Measurements from ENCODE around the gene PCGF1. TPM values are rescaled to one million over a fixed set of nuclear protein-coding genes. Genes with fewer than 3 reads are reported as not detected.
A peak's percentile ranks its signal among the peaks of the same experiment; 100 is the strongest.
"Not testable (repeated sequence)": the region's sequence is repeated elsewhere in the genome, so short reads cannot be mapped to it uniquely, and the experiment has no call there.

The PCGF1 gene
- total RNA-seq, 1 experiment from 2014 or later: 29.8 TPM

DNA sequence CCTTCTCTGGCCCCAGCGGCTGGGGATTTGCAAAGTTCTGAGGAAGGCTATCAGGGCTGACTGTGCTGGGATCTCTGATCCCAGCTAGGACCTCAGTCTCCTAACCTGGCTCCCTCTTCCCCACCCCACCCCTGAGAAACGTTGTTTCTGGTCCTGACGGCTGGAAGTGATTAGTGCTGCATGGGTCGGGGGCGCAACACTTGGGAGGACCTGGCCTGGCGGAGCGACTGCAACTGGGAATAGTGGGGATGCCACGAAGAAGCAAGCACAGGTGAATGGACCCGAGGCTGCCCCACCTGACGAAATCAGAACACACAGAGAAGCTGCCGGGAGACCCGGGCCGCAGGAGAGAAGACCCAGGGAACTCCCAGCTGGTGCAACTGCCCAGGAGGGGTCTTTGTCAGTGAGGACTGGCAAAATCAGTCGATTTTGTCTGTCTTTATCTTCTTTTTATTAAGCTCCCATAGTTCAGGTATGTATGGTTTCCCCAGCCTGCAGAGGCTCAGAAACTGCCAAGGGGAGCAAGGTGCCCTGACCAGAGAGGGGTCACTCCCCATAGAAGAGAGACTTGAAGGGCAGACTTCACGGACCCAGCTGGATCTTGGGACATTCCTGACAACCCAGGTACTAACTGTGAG lies 7.4 kb downstream of the PCGF1 start:
- DNase-seq (ENCODE audit: low read depth): no peak

DNA sequence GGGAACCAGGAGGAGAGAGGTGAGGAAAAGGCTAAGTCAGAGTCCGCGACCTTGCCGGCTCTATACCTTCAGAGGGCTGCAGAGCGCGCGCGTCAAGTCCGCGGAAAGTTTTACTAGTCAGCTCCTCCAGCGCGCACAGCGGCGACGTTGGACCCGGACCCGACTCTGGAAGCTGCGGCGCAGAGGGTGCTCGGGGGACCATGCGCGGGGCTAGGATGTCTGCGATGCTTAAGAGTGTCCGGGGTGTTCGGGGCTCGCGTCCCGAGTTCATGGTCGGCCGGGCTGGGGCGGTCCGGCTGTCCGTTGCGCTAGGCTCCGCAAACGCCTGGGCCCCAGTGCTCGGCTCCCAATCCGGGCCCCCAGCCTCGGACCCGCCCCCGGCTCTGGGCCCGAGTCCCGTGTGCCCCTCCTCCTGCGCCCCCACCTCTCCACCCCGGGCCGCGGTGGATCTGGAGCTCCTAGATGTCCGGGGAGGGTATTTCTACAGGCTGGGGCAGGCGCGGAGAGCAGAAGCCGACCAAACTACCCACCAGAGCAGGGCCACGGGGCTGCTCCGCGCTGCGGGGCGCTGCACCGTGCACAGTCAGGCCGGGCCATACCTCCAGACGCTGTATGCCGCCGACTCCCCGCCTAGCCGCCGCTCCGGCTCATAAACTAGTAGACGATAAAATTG lies 8.1 kb downstream of the PCGF1 start, which contains the start of gene LBX2:
TSS of gene LBX2 (minus strand) at position 337 of the 673 bp plus-strand sequence. CDS start at position 271, 66 bp downstream.
- no peak for DNase-seq (ENCODE audit: low read depth)

DNA sequence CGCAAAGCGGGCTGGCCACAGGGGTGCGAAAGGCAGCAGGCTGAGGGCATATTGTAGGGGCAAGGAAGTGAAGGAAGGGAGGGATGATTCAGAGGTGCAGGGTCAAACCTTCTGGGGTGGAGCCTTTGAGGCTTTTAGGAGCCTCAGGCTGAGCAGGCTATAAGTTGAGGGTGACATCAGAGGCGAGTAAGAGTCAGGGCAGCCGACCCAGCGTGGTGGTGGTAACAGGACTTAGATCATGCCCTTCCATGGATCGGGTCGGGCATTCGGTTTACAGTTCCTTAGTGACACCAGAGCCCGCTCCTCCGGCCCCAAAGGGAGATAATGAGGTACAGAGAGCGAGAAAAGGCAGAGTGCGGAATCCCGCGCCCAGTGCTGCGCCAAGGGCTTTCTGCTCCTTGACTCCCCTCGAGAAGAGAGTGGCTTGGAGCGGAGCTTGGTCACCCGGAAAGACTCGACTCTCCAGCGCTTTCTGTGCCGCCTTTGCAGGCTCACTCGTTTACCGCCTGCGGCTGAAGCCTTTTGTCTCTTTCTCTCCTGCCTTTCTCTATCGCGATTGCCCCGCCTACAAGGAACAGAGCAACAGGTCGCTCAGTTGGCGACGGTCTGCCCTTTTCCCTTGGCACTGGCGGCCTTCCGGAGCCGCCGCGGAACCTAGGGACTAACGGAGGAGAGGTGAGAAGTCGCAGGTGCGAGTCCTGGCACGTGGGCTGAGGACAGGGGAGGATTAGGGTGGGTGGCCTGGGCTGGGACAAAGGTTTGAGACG lies 8.8 kb downstream of the PCGF1 start:
- DNase-seq (ENCODE audit: low read depth): peak; percentile 24

DNA sequence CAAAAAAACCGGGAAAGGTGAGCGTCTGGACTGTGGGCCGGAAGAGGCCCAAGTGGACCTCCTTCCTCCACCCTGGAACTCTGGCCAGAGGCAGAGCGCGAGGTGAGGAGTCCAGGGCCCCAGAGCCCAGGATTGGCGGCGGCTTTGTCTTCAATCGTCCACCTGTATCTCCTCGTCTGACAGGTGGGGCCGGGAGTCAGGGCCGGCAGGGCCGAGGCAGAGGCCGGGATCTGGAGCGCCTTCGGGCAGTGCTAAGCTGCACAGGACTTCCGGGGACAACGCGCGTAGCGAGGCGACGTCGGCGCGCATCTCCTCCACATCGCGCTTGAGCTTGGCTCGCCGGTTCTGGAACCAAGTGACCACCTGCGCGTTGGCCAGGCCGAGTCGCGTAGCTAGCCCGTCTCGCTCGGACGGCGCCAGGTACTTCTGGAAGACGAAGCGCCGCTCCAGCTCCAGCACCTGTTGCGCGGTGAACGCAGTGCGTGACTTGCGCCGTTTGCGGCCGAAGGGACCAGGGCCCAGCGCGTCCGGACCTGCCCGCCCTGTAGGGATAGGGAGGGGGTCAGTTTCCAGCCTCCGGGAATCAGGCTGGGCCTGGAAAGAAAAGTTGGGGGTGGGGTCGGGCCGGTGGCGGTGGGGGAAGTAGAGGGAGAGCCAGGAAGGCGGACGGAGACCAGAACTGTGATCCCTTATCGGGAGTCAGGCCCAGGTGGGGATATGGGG lies 9.6 kb downstream of the PCGF1 start:
- no peak for DNase-seq (ENCODE audit: low read depth)

DNA sequence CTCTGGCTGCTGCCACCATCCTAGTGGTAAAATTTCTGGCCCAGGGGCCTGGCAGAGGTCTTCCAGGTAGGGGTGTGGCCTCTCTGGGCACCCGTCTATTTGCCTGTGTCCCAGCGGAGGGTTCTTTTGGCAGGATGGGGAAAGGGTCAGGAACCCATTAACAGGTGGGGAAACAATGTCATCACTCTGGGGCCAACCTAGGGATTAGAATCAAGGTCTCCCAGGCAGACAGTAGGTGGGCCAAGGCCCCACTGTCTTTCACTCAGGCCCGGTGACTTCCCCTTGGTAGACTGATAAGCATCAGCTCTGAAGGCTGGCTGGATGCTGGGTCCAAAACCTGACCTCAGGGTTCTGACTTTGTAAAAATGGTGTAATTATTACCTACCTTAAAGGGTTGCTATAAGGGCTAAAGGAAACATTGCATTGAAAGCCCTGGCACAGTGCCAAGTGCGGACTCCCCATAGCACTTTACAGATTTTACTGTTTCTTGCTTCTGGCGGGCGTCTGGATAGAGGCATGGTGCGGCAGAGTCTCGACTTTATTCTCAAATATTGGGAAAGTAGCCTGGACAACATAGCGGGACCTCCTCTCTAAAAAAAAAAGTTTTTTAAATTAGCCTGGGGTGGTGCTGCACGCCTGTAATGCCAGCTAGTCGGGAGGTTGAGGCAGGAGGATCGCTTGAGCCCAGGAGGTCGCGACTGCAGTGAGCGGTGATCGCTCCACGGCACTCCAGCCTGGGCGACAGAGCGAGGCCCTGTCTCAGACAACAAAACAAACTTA lies 10.3 kb downstream of the PCGF1 start:
- no peak for DNase-seq (ENCODE audit: low read depth)

DNA sequence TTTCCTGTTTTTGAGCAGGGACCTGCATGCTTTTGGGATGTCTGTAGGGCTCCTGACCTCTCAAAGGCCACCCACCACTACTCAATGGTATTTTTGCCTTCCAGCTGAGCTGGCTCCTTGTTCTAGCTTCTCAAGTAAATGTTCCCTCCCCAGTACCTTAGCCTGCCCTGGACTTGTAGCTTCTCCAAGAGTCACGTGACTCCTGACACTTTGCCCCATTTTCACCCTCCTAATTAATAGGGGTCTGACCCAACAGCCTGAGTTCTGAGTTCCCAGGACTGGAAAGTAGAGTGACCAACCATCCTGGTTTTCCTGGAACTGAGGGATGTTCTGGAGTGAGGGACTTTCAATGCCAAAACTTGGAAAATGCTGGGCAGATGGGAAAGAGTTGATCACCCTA lies 12.1 kb downstream of the PCGF1 start:
- no peak for DNase-seq (ENCODE audit: low read depth)

DNA sequence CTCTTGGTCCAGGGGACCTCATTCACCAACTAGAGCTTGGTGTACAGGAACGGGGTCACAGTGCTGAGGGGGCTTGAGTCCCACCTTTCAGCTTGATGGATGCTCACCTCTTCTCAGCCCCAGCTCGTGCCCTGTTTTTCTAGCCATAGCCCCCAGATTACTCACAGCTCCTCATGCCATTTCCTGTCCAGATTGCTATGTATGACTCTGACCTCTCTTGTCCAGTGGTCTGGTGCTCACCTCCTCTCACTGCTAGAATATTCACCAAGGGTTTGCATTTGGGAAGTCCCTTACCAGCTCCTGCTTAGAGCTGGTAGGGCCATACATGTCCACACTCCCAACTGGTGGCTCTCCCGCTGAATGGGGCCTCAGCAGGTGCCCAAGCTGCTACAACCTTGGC lies 13.9 kb downstream of the PCGF1 start:
- DNase-seq (ENCODE audit: low read depth): no peak

DNA sequence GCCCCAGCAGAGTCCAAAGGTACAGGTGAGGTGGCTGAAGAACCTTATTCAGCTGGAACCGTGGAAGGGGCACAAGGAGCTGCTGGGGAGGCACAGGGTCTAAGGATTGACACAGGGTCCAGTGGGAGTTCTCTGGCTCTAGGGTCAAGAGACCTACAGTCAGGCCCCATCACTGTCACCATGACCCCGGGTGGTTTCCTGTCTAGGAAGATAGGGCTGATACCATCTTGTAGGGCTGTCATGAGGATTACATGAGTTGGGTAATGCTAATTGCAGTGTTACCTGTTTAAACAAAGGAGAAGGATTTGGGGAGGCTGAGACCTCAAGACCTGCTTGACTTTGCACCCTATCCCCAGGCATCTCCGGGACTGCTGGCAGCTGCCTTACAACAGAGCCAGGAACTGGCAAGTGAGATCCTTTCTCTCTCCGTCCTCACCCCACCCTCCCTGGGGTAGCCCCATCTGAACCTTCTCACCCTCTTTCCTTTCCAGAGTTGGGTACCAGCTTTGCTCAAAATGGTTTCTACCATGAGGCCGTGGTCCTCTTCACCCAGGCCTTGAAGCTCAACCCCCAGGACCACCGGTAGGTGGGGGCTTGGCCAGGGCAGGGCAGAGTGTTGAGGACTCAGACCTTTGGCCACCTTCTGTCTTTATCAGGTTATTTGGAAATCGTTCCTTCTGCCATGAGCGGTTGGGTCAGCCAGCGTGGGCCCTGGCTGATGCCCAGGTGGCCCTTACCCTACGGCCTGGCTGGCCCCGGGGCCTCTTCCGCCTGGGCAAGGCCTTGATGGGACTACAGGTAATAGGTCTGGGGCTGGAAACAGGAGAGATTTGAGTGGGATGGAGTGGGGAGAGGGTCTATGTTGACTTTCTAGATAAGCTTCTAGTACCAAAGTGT lies 15.6 kb downstream of the PCGF1 start:
- no peak for DNase-seq (ENCODE audit: low read depth)

DNA sequence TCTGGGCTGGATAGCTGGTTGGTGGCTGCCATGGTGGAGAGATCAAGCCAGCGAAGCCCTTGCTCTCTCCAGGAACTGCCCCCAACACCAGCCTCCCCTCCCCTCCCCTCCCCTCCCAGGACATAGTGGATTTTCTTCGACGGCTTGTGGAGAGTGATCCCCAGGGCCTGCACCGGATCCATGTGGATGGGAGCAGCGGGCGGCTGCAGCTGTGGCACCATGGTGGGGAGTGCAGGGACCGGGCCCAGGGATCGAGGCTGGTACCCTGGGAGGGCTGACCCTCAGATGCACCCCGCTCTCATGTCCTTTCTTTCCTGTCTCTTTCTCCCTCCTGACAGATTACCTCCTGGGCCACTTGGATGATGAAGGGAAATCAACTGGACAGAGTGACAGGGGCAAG lies 17.6 kb downstream of the PCGF1 start:
- DNase-seq (ENCODE audit: low read depth): no peak

DNA sequence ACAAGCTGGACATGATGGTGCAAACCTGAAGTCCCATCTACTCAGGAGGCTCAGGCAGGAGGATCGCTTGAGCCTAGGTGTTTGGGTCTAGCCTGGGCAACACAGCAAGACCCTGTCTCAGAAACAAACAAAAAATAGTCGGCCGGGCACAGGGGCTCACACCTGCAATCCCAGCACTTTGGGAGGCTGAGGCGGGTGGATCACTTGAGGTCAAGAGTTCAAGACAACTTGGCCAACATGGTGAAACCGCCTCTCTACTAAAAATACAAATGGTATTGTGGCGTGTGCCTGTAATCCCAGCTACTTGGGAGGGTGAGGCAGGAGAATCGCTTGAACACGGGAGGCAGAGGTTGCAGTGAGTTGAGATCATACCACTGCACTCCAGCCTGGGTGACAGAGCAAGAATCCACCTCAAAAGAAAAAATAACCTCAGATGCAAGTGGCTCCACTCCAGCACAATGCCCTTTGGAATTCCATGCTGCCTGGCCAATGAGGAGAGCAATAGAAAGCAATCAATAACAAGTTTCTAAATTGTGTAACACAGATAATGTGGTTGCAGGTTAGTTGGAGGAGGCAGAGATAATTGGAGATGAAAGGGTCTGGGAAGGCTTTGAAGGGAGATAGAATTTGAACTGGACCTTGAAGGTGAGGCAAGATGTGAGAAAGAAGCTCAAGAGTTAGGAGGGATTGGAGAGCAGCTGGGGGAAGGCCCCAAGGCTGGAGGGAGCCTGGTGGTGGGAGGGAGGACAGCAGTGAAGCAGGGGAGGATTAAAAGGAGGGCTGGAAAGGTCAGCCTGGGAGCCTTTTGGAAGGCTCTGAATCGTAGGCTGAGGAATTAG lies 18.6 kb downstream of the PCGF1 start:
- no peak for DNase-seq (ENCODE audit: low read depth)

DNA sequence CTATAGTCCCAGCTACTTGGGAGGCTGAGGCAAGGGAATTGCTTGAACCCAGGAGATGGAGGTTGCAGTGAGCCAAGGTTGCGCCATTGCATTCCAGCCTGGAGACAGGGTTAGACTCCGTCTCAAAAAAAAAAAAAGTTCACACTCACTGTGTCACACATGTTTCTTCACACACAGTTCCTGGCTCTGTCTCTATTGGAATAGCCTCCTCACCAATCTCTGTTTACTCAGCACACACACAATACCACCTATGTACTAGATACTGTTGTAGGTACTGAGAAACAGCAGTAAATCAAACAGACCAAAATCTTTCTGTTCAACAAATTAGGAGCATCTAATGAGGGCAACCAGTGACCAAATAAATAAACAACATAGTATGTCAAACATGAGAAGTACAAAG lies 21.4 kb downstream of the PCGF1 start:
- no peak for DNase-seq (ENCODE audit: low read depth)

DNA sequence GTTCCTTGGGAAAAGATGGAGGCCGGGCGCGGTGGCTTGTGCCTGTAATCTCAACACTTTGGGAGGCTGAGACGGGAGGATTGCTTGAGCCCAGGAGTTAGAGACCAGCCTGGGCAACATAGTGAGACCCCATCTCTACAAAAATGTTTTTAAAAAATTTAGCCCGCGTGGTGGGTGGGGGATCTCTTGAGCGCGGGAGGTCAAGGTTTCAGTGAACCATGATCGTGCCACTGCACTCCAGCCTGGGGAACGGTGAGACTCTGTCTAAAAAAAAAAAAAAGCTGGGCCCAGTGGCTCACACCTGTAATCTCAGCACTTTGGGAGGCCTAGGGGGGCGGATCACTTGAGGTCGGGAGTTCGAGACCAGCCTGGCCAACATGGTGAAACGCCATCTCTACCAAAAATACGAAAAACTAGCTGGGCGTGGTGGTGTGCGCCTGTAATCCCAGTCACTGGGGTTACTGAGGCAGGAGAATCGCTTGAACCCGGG lies 23.8 kb downstream of the PCGF1 start:
- not testable (repeated sequence) for DNase-seq (ENCODE audit: low read depth)

DNA sequence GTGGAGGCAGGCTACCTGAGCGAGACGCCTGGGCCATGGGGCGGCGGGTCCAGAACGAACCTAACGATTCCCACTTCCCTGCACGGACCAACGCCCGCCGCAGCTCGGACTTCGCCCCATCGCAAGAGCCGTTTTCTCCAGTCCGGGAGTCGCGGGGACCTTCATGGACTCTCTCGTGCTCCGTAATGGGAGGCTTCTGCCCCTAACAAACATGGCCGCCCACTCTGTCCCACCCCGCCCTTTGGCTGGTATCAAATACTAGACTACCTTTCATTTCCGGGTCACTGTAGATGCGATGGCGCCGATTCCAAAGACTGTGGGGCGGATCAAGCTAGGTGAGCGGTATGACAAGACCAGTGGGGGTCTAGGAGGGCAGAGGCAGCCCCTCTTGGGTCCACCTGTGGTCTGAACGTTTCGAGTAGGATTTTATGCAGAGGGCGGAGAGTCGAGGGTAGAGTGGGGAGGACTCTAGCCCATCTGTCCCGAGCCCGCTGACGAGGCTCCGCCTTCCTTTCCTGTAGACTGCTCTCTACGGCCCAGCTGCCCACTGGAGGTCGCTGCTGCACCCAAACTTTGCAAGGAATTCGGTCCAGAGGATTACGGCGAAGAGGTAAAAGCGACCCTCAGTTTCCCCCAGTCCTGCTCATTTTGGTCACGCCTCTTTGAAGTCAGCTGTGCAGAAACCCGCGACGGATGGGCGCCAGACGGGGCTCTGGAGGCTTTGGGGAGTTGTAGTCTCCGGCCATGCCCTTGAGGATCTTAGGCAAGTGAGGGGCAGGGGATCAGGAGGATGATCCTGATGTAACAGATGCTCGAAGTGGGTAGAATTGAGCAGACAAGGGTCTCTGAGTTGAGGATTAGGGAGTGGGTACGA lies 24.5 kb downstream of the PCGF1 start, which contains the start of the genes CCDC142 and TTC31:
TSS of gene CCDC142 (minus strand) at position 198 of the 874 bp plus-strand sequence. CDS start at position 37, 161 bp downstream.
TSS of gene TTC31 (plus strand) at position 281 of the 874 bp plus-strand sequence. CDS start at position 296, 15 bp downstream.
- DNase-seq (ENCODE audit: low read depth): peak; percentile 92

DNA sequence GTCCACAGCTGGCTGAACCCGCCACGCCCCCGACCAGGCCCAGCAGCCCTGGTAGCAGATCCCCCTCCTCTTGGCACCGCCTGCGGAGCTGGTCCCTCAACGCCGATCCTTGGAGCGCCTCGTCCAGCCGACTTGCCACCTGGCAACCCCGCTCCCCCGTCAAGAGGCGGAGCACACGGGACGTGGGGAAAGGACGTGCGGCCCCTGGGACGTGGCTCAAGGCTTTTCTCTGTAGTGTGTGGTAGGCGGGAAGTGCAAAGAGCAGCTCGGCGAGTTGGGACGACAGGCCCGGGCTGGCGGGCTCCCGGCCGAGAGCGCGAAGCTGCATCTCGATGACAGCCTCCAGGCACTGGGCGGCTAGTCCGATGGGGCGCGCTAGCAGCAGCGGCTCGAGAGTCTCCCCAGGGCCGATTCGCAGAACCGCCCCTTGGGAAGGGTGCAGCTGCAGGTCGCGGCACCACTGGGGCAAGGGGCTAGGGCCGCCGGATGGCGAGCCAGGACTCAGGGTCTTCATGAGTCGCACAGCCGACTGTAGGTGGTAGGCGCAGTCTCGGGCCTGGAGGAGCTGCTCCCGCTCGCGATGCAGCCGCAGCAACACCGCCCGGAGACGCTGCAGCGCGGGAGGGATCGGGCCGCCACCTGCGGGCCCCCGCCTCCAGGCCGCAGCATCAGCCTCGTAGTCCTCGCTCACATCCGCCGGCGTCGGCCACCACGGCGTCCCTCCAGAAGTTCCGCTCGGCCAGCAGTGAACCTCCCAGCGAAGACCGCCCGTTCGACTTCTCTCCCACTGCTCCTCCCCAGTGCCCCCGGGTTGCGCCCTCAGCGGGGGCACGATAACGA lies 25.3 kb downstream of the PCGF1 start:
- DNase-seq (ENCODE audit: low read depth): no peak

DNA sequence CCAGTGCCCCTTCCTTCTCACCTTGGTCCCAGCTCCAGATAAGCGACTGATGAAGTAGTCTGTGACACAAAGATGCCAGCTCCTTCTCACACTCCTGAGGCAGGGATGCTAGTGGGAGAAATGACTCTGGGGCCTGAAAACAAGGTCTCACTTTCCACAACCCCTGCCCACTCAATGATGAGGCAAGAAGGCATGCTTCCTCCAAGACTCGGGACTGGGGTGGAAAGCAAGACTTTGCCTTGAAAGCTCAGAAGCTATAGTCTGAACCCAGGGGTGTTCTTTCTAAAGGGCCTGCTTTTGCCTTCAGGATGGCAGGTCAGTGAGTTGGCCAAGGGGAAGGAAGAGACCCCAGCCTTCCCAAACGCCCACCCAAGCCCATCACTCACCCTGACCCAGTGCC lies 26.1 kb downstream of the PCGF1 start:
- DNase-seq (ENCODE audit: low read depth): no peak

DNA sequence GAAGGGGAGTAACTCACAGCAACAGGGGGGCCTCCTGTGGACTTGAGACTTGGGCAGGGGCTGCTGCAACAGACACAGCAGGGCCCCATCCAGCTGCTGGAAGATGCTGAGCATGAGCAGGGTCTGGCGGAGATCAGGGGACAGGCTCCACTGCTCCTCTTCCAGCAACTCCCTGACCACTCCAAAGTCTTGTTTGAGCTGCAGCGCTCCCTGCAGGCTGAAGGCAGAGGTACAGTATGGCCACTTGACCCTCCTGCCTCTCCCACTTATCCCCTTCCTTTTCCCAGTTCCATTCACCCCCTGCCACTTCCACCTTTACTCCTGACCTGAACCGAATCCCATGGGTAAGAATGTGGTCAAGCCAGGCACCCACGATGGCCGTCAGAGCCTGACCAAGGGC lies 32.6 kb downstream of the PCGF1 start:
- DNase-seq (ENCODE audit: low read depth): no peak

DNA sequence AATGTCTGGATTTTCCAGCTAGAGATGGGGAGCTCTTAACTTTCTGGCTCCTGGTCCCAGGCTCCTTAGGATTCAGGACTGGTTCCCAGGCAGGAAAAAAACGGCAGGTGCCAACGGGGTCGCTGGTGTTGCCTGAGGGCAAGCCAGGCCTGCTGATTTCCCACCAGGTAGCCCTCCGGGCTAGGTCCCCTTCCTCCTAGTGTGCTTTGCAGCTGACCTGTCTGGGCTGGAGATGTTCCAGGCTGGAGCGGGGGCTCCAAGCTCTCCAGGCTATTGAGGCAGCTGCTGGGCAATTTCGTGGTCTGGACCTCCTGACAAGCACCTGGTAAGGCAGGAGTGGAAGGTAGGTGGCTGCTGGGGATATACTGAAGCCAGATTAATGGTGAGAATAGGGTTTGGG lies 33.0 kb downstream of the PCGF1 start:
- no peak for DNase-seq (ENCODE audit: low read depth)

All from HT1080 (cell line).